ENCODE data around the gene COL7A1.
"Not testable (repeated sequence)": the region's sequence is repeated elsewhere in the genome, so short reads cannot be mapped to it uniquely, and the experiment has no call there.

The COL7A1 gene

GRCh38 chr3:48543271-48543866 is 51.8 kb downstream of the COL7A1 start:
- no peak for DNase-seq (ENCODE audit: low read depth)

- DNase-seq (ENCODE audit: low read depth): no peak
Measured at GRCh38 chr3:48538451-48538850, 56.7 kb downstream of the COL7A1 start.

GRCh38 chr3:48536785-48537184 is 58.3 kb downstream of the COL7A1 start:
- DNase-seq (ENCODE audit: low read depth): no peak

GRCh38 chr3:48536116-48536515 is 59.0 kb downstream of the COL7A1 start:
- no peak for DNase-seq (ENCODE audit: low read depth)

GRCh38 chr3:48535578-48535977 is 59.6 kb downstream of the COL7A1 start:
- no peak for DNase-seq (ENCODE audit: low read depth)

GRCh38 chr3:48532977-48533337 is 62.2 kb downstream of the COL7A1 start:
- DNase-seq (ENCODE audit: low read depth): no peak

- no peak for DNase-seq (ENCODE audit: low read depth)
Measured at GRCh38 chr3:48532271-48532976, 62.7 kb downstream of the COL7A1 start.

GRCh38 chr3:48530701-48531100 is 64.4 kb downstream of the COL7A1 start:
- DNase-seq (ENCODE audit: low read depth): not testable (repeated sequence)

- DNase-seq (ENCODE audit: low read depth): no peak
Measured at GRCh38 chr3:48528754-48529153, 66.4 kb downstream of the COL7A1 start.

- DNase-seq (ENCODE audit: low read depth): no peak
Measured at GRCh38 chr3:48528048-48528447, 67.1 kb downstream of the COL7A1 start.

- DNase-seq (ENCODE audit: low read depth): no peak
Measured at GRCh38 chr3:48524970-48525369, 70.2 kb downstream of the COL7A1 start.

GRCh38 chr3:48521635-48522034 is 73.5 kb downstream of the COL7A1 start:
- DNase-seq (ENCODE audit: low read depth): no peak

- no peak for DNase-seq (ENCODE audit: low read depth)
Measured at GRCh38 chr3:48519277-48519643, 75.9 kb downstream of the COL7A1 start.

- DNase-seq (ENCODE audit: low read depth): no peak
Measured at GRCh38 chr3:48518638-48519276, 76.4 kb downstream of the COL7A1 start.

GRCh38 chr3:48518069-48518468 is 77.1 kb downstream of the COL7A1 start:
- no peak for DNase-seq (ENCODE audit: low read depth)

- DNase-seq (ENCODE audit: low read depth): no peak
Measured at GRCh38 chr3:48516571-48516970, 78.6 kb downstream of the COL7A1 start.

GRCh38 chr3:48514431-48515227 is 80.5 kb downstream of the COL7A1 start:
- DNase-seq (ENCODE audit: low read depth): no peak

All from non-pigmented ciliary epithelial cell (primary cell).